Activated CD8-positive, alpha-beta memory T cell treated with anti-CD3 and anti-CD28 coated beads for 24 hours (primary cell): ENCODE results near the gene CLDN20.

Experiments used
- DNase-seq: peaks from one replicate; pipeline ENCODE4 v3.0.0-alpha.2; 2020

Gene CLDN20

DNA sequence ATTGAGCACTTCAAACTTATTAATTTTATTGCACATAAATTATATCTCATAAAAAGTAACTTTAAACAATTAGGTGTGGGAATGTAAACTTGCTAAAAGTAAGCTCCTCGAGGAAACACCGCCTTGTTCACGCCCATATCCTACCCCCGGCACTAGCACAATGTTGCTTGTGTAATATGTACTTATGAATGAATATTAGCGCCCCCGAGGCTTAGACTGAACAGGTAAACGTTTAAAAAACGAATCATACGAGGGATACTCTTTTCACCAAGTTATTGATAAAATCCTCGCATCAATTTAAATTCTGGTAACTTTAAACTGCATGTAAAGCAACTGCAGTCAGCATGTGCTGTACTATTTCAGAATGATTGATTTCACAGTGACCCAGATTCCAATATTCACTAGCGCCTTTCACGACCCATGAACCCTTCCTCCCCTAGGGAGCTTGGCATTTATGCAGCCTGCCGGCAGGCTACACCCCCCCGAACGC is 49.8 kb downstream of the CLDN20 start:
- no peak for DNase-seq

- peak; percentile 97 for DNase-seq
These were observed 50.4 kb downstream of the CLDN20 start, which contains the start of gene TFB1M for GRCh38 chr6:155314092-155314772. Gene TFB1M, minus strand, starts transcription at chr6:155314484. Its CDS starts 56 bp downstream, at chr6:155314428.

DNA sequence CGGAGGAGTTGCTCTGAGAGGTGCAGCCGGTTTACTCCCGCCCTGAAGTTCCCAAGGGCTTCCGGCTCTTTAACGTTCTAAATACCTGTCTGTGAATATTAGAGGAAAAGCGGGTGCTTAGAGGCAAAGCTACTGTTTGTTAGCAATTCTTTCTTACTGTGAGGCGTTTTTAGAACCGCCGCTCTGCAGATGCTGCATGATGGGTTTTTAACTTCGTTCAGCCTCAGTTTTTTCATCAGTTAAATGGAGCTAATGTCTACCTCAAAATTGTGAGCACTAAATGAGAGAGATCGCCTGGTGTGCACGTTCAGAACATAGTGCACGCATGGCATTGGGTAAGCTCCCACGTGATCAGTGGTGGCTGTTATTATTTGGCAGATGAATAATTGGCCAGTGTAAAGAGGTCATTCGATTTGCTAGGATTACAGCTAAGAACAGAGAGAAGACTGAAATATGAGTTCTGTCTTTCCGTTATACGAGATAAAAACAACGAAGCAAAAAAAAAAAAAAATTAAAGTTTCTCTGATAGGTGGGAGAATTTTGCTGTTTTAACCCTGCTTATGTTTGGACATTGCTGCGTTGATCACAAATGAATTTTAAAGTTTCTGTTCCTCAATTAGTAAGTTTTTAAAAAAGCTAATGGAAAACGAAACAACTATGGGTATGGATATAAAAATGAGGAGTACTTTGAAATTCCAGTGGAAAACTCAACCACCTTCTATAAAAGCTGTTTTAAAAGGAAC is 51.1 kb downstream of the CLDN20 start:
- DNase-seq = no peak

DNA sequence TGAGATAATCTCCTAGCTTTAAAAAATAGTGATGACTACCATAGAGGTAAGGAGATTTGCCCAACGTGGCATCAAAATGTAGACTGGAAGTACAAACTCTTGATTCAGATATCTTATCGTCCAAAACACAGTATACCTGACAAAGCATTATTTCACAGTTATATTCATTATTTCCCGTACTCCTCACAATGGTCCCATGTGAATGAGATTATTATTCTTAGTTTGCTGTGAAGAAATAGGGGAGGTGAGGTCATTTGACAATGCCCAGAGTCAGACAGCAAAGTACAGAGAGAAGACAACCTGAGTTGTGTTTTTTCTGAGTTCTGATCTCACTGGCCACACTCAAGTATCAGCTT is 51.7 kb downstream of the CLDN20 start:
- DNase-seq = no peak

DNA sequence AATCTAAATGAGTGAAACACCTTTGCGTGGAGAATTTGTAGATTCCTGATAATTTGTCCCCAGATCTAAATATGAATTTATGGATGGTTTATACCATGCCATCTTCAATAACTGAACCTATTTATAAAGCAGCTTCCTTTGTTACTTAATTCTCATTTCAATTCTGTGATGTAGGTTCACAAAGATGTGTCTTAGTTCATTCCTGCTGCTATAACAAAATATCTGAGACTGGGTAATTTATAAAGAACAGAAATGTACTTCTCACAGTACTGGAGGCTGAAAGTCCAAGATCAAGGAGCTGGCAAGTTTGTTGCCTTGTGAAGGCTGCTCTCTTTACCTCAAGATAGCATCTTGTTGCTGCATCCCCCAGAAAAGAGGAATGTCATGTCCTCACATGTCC is 52.6 kb downstream of the CLDN20 start:
- no peak for DNase-seq

DNA sequence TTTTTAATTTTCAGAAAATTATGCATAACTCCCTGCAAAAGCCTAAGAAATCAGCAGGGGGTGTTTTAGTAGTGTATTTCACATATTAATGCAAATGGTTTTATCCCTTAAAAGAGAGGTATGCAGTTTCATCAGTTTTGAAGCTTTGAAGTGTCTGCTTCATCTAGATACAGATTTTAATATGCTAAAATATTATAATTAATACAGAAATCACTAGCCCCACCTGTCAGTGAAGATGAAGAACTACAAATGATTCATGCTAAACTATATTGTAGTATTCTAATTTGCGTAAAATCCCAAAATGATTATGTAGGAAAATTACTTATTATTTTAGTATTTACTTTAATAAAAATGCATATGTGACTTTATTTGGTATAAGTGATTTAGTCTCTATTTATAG is 53.4 kb downstream of the CLDN20 start:
- no peak for DNase-seq

DNA sequence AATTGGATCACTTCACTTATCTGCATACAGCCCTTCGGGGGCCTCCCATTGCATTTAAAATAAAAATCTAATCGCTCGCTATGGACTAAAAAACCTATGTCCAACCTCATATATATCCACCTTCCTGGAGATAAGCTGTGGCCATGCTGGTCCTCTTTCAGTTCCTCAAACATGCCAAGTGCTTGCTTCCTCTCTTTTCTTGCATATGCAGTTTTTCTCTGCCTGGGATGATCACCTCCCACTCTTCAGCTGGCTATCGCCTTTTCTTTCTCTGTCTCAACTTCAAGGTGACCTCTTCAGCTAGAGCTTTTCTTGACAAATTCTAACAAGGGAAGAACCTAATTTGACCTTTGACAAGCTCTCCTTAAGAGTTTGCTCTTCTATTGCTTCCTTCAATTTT is 56.1 kb downstream of the CLDN20 start:
- no peak for DNase-seq

- no peak for DNase-seq
These were observed 60.4 kb downstream of the CLDN20 start for GRCh38 chr6:155324172-155324571.

GRCh38 chr6:155324993-155325392 is 61.2 kb downstream of the CLDN20 start:
- no peak for DNase-seq

DNA sequence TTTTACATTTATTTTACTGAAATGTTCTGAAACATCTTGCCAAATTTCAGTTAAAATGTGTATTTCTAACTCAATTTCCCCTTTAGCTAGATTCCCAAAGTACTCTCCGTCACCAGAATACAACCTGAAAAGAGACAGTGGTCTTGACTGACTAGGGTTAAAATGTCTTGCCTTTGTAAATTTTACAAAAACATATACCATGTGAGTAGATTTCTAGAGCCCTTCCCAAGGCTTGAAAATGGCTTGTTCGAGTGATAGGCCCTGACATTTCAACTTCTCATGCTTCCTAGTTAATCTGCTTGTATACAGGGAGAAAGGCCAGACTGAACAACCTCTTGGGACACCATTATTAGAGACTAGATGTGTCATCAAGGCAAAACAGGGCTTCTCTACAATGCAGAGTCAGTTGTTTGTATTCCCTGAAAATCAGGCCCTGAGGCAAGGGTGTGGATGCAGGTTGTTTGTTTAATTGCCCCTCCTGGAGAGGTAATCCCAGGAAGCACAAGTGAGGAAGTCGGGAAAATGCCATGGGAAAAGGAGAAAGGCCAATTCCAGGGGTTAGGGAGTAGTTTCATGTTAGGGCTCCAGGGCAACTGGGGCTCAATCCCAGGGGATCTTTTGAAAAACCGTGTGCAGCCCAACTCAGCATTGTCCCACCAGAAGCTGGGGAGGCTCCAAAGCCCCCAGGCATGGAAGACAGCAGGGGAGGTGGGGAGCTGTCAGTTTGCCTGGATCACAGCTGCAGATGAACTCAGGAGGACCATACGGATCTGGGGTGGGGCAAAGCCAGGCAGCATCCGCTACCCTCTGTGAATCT is 62.1 kb downstream of the CLDN20 start:
- no peak for DNase-seq
